ENCODE results near the gene RRM1.

DNA sequence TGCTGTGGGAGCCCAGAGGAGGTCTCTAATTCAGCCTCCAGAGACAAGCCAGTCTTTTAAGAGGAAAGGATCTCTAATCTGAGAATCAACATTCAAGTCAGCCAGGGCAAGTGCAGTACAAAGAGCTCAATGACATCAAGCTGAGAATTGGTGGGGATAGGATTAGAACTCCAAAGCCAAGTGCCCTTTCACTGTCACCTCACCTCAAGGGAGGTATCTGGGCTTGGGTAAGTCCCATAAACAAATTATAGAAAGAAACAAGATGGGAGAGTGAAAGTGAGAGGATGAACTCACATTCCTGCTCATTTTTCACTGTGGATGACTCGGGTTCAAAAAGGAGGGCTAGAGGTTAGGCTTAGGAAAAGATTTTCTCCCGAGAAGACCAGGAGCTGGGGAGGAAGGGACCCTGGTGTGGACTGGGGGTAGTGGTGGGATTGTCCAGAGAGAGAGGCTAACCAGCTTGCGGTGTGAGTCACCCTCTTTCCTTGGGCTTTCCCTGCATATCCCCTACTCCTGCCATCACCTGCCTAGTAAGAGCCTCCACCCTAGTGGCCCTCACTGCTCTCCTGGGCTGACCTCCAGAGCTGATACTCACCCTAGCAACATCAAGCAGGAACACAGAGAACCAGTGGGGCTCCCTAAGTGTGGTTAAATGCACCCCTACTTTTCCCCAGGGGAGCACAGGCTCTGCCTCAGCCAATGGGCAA, 70.4 kb downstream of the RRM1 start:
- TF ChIP-seq POLR2AphosphoS5 (IDR thresholded peaks at IDR 0.05; ENCODE audit: borderline replicate concordance, low read depth, low read length): no peak
- TF ChIP-seq EZH2 (IDR thresholded peaks at IDR 0.05): no peak

All from SK-N-MC (cell line).